H9 (cell line): Measurements from ENCODE around the gene STPG1. TPM values are rescaled to one million over a fixed set of nuclear protein-coding genes. Genes with fewer than 3 reads are reported as not detected.

ENCODE experiments used
- DNase-seq: peaks from one replicate; pipeline ENCODE4 v3.0.0-alpha.2; 2017
- H2AFZ ChIP-seq: one replicate; pipeline ENCODE4 v1.6.1; 2013; ENCODE audit warnings: mild to moderate bottlenecking, low read length, control low read depth, moderate library complexity
- H2AK5ac ChIP-seq: 2 replicates; pipeline ENCODE4 v1.6.1; 2013; ENCODE audit warnings: low read length, control low read depth, mixed read lengths; ENCODE audit not compliant: insufficient read length
- H2BK120ac ChIP-seq: one replicate; pipeline ENCODE4 v1.6.1; 2013; ENCODE audit warnings: low read depth, mild to moderate bottlenecking, low read length, control low read depth, inconsistent platforms; ENCODE audit not compliant: poor library complexity, severe bottlenecking
- H2BK12ac ChIP-seq: 2 replicates; pipeline ENCODE4 v1.6.1; 2013; ENCODE audit warnings: low read length, control low read depth, mixed read lengths, low read depth; ENCODE audit not compliant: insufficient read length
- H2BK15ac ChIP-seq: 2 replicates; pipeline ENCODE4 v1.6.1; 2013; ENCODE audit warnings: low read depth, low read length, control low read depth
- H2BK20ac ChIP-seq: one replicate; pipeline ENCODE4 v1.6.1; 2013; ENCODE audit warnings: low read depth, mild to moderate bottlenecking, low read length, control low read depth, inconsistent platforms; ENCODE audit not compliant: poor library complexity, severe bottlenecking
- H2BK5ac ChIP-seq: 2 replicates; pipeline ENCODE4 v1.6.1; 2013; ENCODE audit warnings: low read length, control low read depth, mixed read lengths; ENCODE audit not compliant: insufficient read length
- H3K14ac ChIP-seq: 2 replicates; pipeline ENCODE4 v1.6.1; 2013; ENCODE audit warnings: low read length, control low read depth; ENCODE audit not compliant: insufficient read depth
- H3K18ac ChIP-seq: 2 replicates; pipeline ENCODE4 v1.6.1; 2013; ENCODE audit warnings: low read depth, mild to moderate bottlenecking, mixed read lengths, low read length, control low read depth; ENCODE audit not compliant: insufficient read length
- H3K23ac ChIP-seq: 2 replicates; pipeline ENCODE4 v1.6.1; 2013; ENCODE audit warnings: low read length, control low read depth, mixed read lengths, low read depth; ENCODE audit not compliant: insufficient read length
- H3K23me2 ChIP-seq: 2 replicates; pipeline ENCODE4 v1.6.1; 2013; ENCODE audit warnings: low read depth, mild to moderate bottlenecking, mixed read lengths, low read length, control low read depth; ENCODE audit not compliant: insufficient read length, poor library complexity, severe bottlenecking
- H3K27ac ChIP-seq: 2 replicates; pipeline ENCODE4 v1.5.1; 2013; ENCODE audit warnings: low read length, control low read depth, mixed read lengths, low read depth; ENCODE audit not compliant: insufficient read length
- H3K27me3 ChIP-seq: 2 replicates; pipeline ENCODE4 v1.6.1; 2013; ENCODE audit warnings: low read length, control low read depth, inconsistent platforms; ENCODE audit not compliant: insufficient read depth
- H3K4ac ChIP-seq: 2 replicates; pipeline ENCODE4 v1.6.1; 2013; ENCODE audit warnings: low read depth, mild to moderate bottlenecking, control low read depth, inconsistent platforms, low read length, moderate library complexity
- H3K4me1 ChIP-seq: 2 replicates; pipeline ENCODE4 v1.6.1; 2013; ENCODE audit warnings: low read length, control low read depth, inconsistent platforms; ENCODE audit not compliant: insufficient read depth
- H3K4me2 ChIP-seq: 2 replicates; pipeline ENCODE4 v1.6.1; 2013; ENCODE audit warnings: low read length, control low read depth, mixed read lengths; ENCODE audit not compliant: insufficient read length, insufficient read depth
- H3K56ac ChIP-seq: 2 replicates; pipeline ENCODE4 v1.6.1; 2013; ENCODE audit warnings: low read depth, mild to moderate bottlenecking, mixed read lengths, low read length, control low read depth; ENCODE audit not compliant: insufficient read length
- H3K79me1 ChIP-seq: 2 replicates; pipeline ENCODE4 v1.6.1; 2013; ENCODE audit warnings: low read depth, mild to moderate bottlenecking, moderate library complexity, low read length, control low read depth, inconsistent platforms; ENCODE audit not compliant: insufficient read depth, poor library complexity, severe bottlenecking
- H3K79me2 ChIP-seq: 2 replicates; pipeline ENCODE4 v1.6.1; 2013; ENCODE audit warnings: low read length, control low read depth, inconsistent platforms; ENCODE audit not compliant: insufficient read depth
- H3K9ac ChIP-seq: 2 replicates; pipeline ENCODE4 v1.6.1; 2013; ENCODE audit warnings: low read length, control low read depth, mixed read lengths; ENCODE audit not compliant: insufficient read length; ENCODE audit errors: extremely low read depth
- H3K9me3 ChIP-seq: one replicate; pipeline ENCODE4 v1.6.1; 2013; ENCODE audit warnings: low read depth, low read length, inconsistent platforms; ENCODE audit not compliant: control insufficient read depth
- H3T11ph ChIP-seq: one replicate; pipeline ENCODE4 v1.6.1; 2013; ENCODE audit warnings: mild to moderate bottlenecking, low read length, control low read depth, inconsistent platforms
- H4K20me1 ChIP-seq: one replicate; pipeline ENCODE4 v1.6.1; 2013; ENCODE audit not compliant: control insufficient read depth, insufficient read length, insufficient read depth
- H4K5ac ChIP-seq: 2 replicates; pipeline ENCODE4 v1.6.1; 2013; ENCODE audit warnings: low read depth, mild to moderate bottlenecking, mixed read lengths, low read length, control low read depth; ENCODE audit not compliant: insufficient read length
- H4K8ac ChIP-seq: replicated peaks from 2 replicates; pipeline ENCODE4 v1.6.1; 2013; ENCODE audit warnings: low read length, control low read depth, mixed read lengths, low read depth; ENCODE audit not compliant: insufficient read length
- H4K91ac ChIP-seq: 2 replicates; pipeline ENCODE4 v1.6.1; 2013; ENCODE audit warnings: low read depth, mild to moderate bottlenecking, moderate library complexity, mixed read lengths, low read length, control low read depth; ENCODE audit not compliant: insufficient read length
- H3K27ac Mint-ChIP-seq, 3 experiments: 2 replicates in 2 of 3; 3 replicates in 1 of 3; pipeline ENCODE4 v1.8.0; 2020 to 2021; ENCODE audit warnings: mixed read lengths in 3 of 3, mild to moderate bottlenecking in 1 of 3, moderate library complexity in 1 of 3
- H3K27me3 Mint-ChIP-seq: 2 replicates; pipeline ENCODE4 v1.8.0; 2021; ENCODE audit warnings: low read depth, mild to moderate bottlenecking, moderate library complexity, mixed read lengths
- H3K36me3 Mint-ChIP-seq, 3 experiments: 2 replicates in 2 of 3; 3 replicates in 1 of 3; pipeline ENCODE4 v1.8.0; 2020 to 2021; ENCODE audit warnings: low read depth in 3 of 3, mixed read lengths in 3 of 3; ENCODE audit not compliant: insufficient read depth in 1 of 3
- H3K4me1 Mint-ChIP-seq, 2 experiments: 2 replicates each; pipeline ENCODE4 v1.8.0; 2020; ENCODE audit warnings: mixed read lengths in 2 of 2
- H3K4me3 Mint-ChIP-seq, 2 experiments: 2 replicates in 1 of 2; 3 replicates in 1 of 2; pipeline ENCODE4 v1.8.0; 2020 to 2021; ENCODE audit warnings: mild to moderate bottlenecking in 2 of 2, mixed read lengths in 2 of 2, moderate library complexity in 1 of 2
- H3K9me3 Mint-ChIP-seq, 2 experiments: 2 replicates in 1 of 2; 3 replicates in 1 of 2; pipeline ENCODE4 v1.8.0; 2020; ENCODE audit warnings: mild to moderate bottlenecking in 2 of 2, mixed read lengths in 2 of 2, moderate library complexity in 1 of 2
- CTCF ChIP-seq: fragments of 200-600 bp; sonication (generic); conservative IDR thresholded peaks from 3 replicates; pipeline ENCODE4 v1.8.0; 2021; ENCODE audit warnings: antibody characterized with exemption, mild to moderate bottlenecking
- WGBS: extraction: QIAGEN DNeasy Blood & Tissue Kit; methylation state at CpG from one replicate; pipeline ENCODE4 v1.1.7; 2013; ENCODE audit warnings: missing lambda C conversion rate, low lambda C conversion rate, mixed read lengths; ENCODE audit not compliant: insufficient read length; ENCODE audit errors: extremely low coverage; 5-methylcytosine and 5-hydroxymethylcytosine counted together
- total RNA-seq: library from RNA; stranded (reverse); gene quantifications from 2 replicates; pipeline ENCODE4 v1.2.1, GENCODE V29; 2021

Gene STPG1
- total RNA-seq, 1 experiment from 2014 or later: 8.3 TPM

DNA sequence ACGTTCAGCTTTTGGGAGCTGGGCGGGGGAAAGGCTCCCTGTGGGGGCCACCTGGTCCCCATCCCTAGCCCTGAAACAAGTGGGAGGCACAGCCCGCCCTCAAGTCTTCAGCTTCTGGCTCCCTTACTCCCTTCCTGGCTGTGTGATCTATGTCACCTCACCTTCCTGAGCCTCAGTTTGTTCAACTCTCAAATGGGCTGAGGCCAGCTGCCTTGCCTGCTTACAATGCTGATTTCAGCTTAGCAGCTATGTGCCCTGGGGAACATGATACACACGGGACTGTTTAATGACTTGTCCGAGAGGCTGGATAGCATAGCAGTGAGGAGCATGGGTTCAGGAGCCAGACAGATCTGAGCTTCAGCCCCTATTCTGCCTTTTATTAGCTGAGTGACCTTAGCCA lies 75.1 kb downstream of the STPG1 start:
- H3K4me3 Mint-ChIP-seq: no peak overlapping the region
- Histone ChIP-seq H4K5ac (no peak overlapping the region), H3K23me2 (no peaks in the 10 kb centered on the region), H2BK15ac (no peak overlapping the region), H3K23ac (no peak overlapping the region), H3K4me1 (peaks cover 7% of the 10 kb centered on the region; the same call in 1 of the 2 replicates), H2AK5ac (no peak overlapping the region), H4K20me1 (no peaks in the 10 kb centered on the region), H2BK20ac (no peak overlapping the region), H4K8ac (no peak overlapping the region), H3K14ac (no peak overlapping the region), H4K91ac (no peak overlapping the region), H2BK5ac (no peak overlapping the region), H3K9ac (no peak overlapping the region), H3T11ph (no peak overlapping the region), H3K27ac (no peak overlapping the region), H2BK12ac (no peak overlapping the region), H2BK120ac (no peak overlapping the region), H3K4ac (no peak overlapping the region), H2AFZ (no peak overlapping the region), H3K9me3 (no peaks in the 10 kb centered on the region), H3K79me1 (no peaks in the 10 kb centered on the region), H3K27me3 (no peaks in the 10 kb centered on the region), H3K4me2 (no peak overlapping the region), H3K79me2 (no peaks in the 10 kb centered on the region), H3K56ac (no peak overlapping the region), H3K18ac (no peak overlapping the region)
- no peak for TF ChIP-seq CTCF
- H3K27ac Mint-ChIP-seq: no peak overlapping the region
- H3K27me3 Mint-ChIP-seq: peaks cover 7% of the 10 kb centered on the region
- WGBS: no CpG with 5 or more reads among the region's 5 CpGs
- no peaks in the 10 kb centered on the region; a peak in 1 of 5 replicates for H3K9me3 Mint-ChIP-seq
- peaks cover 51 to 76% of the 10 kb centered on the region in 2 experiments for H3K4me1 Mint-ChIP-seq
- no peaks in the 10 kb centered on the region for H3K36me3 Mint-ChIP-seq
- DNase-seq: no peak
